Measurements from ENCODE around the gene CTDSPL.

DNA sequence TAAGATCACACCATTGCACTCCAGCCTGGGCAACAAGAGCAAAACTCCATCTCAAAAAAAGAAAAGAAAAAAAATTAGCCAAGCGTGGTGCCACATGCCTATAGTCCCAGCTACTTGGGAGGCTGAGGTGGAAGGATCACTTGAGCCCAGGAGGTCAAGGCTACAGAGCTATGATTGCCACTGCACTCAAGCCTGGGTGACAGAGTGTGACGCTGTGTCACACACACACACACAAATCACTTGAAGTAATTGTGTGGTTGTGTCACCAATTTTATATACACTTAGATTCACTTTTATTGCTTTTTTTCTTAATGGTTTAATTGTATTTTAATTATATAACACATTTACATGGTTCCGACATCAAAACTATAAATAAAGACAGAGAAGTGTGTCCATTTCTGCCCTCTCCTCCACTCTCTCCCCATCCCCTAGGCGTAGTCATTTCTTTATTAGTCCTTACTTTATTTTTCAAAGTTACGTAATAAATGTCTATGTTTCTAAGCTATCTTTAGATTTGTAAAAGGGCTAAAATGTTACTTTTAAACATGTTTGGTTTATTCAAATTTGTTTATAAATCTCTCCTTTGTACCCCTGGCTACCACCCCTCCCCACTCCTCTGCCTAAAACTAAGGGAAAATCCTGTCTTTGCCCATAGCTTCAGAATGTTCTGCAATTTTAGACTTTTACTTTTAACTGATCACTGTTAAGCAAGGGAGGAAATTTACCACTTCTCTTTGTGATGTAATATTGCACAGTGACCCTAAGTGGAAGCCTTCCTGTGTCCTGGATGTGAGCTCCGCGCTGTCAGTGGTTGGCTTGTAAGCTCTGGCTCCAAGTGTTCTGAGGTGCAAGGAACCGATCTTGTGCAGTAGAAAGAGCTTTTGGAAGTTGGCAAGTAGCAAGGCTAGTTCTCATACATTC is 118.1 kb downstream of the CTDSPL start:
- no peak for TF ChIP-seq TCF12 (IDR thresholded peaks at IDR 0.05)
- TF ChIP-seq, protein P1, sequence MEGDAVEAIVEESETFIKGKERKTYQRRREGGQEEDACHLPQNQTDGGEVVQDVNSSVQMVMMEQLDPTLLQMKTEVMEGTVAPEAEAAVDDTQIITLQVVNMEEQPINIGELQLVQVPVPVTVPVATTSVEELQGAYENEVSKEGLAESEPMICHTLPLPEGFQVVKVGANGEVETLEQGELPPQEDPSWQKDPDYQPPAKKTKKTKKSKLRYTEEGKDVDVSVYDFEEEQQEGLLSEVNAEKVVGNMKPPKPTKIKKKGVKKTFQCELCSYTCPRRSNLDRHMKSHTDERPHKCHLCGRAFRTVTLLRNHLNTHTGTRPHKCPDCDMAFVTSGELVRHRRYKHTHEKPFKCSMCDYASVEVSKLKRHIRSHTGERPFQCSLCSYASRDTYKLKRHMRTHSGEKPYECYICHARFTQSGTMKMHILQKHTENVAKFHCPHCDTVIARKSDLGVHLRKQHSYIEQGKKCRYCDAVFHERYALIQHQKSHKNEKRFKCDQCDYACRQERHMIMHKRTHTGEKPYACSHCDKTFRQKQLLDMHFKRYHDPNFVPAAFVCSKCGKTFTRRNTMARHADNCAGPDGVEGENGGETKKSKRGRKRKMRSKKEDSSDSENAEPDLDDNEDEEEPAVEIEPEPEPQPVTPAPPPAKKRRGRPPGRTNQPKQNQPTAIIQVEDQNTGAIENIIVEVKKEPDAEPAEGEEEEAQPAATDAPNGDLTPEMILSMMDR (IDR thresholded peaks at IDR 0.05), result no peak
- no peak for TF ChIP-seq EP300 (IDR thresholded peaks at IDR 0.05; ENCODE audit: borderline replicate concordance in 1 of 2, low read depth in 1 of 2, low read length in 1 of 2)
- no peak for TF ChIP-seq RFX5 (IDR thresholded peaks at IDR 0.05; ENCODE audit: low read length)
- TF ChIP-seq, protein P2, sequence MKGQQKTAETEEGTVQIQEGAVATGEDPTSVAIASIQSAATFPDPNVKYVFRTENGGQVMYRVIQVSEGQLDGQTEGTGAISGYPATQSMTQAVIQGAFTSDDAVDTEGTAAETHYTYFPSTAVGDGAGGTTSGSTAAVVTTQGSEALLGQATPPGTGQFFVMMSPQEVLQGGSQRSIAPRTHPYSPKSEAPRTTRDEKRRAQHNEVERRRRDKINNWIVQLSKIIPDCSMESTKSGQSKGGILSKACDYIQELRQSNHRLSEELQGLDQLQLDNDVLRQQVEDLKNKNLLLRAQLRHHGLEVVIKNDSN (IDR thresholded peaks at IDR 0.05; ENCODE audit: borderline replicate concordance, low read depth), result no peak
- TF ChIP-seq, protein P3, sequence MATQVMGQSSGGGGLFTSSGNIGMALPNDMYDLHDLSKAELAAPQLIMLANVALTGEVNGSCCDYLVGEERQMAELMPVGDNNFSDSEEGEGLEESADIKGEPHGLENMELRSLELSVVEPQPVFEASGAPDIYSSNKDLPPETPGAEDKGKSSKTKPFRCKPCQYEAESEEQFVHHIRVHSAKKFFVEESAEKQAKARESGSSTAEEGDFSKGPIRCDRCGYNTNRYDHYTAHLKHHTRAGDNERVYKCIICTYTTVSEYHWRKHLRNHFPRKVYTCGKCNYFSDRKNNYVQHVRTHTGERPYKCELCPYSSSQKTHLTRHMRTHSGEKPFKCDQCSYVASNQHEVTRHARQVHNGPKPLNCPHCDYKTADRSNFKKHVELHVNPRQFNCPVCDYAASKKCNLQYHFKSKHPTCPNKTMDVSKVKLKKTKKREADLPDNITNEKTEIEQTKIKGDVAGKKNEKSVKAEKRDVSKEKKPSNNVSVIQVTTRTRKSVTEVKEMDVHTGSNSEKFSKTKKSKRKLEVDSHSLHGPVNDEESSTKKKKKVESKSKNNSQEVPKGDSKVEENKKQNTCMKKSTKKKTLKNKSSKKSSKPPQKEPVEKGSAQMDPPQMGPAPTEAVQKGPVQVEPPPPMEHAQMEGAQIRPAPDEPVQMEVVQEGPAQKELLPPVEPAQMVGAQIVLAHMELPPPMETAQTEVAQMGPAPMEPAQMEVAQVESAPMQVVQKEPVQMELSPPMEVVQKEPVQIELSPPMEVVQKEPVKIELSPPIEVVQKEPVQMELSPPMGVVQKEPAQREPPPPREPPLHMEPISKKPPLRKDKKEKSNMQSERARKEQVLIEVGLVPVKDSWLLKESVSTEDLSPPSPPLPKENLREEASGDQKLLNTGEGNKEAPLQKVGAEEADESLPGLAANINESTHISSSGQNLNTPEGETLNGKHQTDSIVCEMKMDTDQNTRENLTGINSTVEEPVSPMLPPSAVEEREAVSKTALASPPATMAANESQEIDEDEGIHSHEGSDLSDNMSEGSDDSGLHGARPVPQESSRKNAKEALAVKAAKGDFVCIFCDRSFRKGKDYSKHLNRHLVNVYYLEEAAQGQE (IDR thresholded peaks at IDR 0.05; ENCODE audit: low read depth, low read length), result no peak
- no peak for TF ChIP-seq TAF1 (IDR thresholded peaks at IDR 0.05; ENCODE audit: borderline replicate concordance, low read depth, low read length)
- no peak for TF ChIP-seq POLR2AphosphoS5 (IDR thresholded peaks at IDR 0.05; ENCODE audit: low read depth, low read length)
- TF ChIP-seq, protein P4, sequence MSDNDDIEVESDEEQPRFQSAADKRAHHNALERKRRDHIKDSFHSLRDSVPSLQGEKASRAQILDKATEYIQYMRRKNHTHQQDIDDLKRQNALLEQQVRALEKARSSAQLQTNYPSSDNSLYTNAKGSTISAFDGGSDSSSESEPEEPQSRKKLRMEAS (IDR thresholded peaks at IDR 0.05; ENCODE audit: low read depth), result no peak
- TF ChIP-seq, protein P5, sequence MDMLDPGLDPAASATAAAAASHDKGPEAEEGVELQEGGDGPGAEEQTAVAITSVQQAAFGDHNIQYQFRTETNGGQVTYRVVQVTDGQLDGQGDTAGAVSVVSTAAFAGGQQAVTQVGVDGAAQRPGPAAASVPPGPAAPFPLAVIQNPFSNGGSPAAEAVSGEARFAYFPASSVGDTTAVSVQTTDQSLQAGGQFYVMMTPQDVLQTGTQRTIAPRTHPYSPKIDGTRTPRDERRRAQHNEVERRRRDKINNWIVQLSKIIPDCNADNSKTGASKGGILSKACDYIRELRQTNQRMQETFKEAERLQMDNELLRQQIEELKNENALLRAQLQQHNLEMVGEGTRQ (IDR thresholded peaks at IDR 0.05; ENCODE audit: borderline replicate concordance, low read depth, low read length), result no peak
- no peak for TF ChIP-seq FOXM1 (IDR thresholded peaks at IDR 0.05; ENCODE audit: low read depth)
- no peak for TF ChIP-seq EZH2phosphoT487 (IDR thresholded peaks at IDR 0.05; ENCODE audit: borderline replicate concordance, low read depth)
- TF ChIP-seq TEAD4 (IDR thresholded peaks at IDR 0.05; ENCODE audit: borderline replicate concordance, insufficient read depth), result no peak

All from SK-N-SH (cell line).